IMR-90 (cell line): ENCODE data around the gene SPDYE4.

Source experiments
- BHLHE40 ChIP-seq: fragments of 150-350 bp; IDR thresholded peaks from 2 replicates; pipeline ENCODE4 v1.6.1; 2016; ENCODE audit warnings: mild to moderate bottlenecking, low read depth, low read length
- CEBPB ChIP-seq: IDR thresholded peaks from 2 replicates; pipeline ENCODE4 v1.6.1; 2012; ENCODE audit warnings: low read depth, low read length, improper control_type of control experiment
- CHD1 ChIP-seq: IDR thresholded peaks from 2 replicates; pipeline ENCODE4 v1.6.1; 2012; ENCODE audit warnings: low read depth, low read length, improper control_type of control experiment
- CTCF ChIP-seq: conservative IDR thresholded peaks from 2 replicates; pipeline ENCODE4 v1.5.1; 2012; ENCODE audit warnings: mild to moderate bottlenecking, low read depth, low read length, improper control_type of control experiment
- ELK1 ChIP-seq: fragments of 150-350 bp; IDR thresholded peaks from 2 replicates; pipeline ENCODE4 v1.6.1; 2016; ENCODE audit warnings: low read depth, mild to moderate bottlenecking, low read length, moderate library complexity, borderline replicate concordance
- MAFK ChIP-seq: IDR thresholded peaks from 2 replicates; pipeline ENCODE4 v1.6.1; 2012; ENCODE audit warnings: low read depth, low read length, improper control_type of control experiment
- MAZ ChIP-seq: IDR thresholded peaks from 2 replicates; pipeline ENCODE4 v1.6.1; 2012; ENCODE audit warnings: low read depth, mild to moderate bottlenecking, low read length, improper control_type of control experiment, moderate library complexity, borderline replicate concordance
- NFE2L2 ChIP-seq: fragments of 150-350 bp; IDR thresholded peaks from 2 replicates; pipeline ENCODE4 v1.6.1; 2016; ENCODE audit warnings: low read depth, mild to moderate bottlenecking, low read length
- POLR2A ChIP-seq: IDR thresholded peaks from 2 replicates; pipeline ENCODE4 v1.6.1; 2012; ENCODE audit warnings: mild to moderate bottlenecking, low read depth, low read length
- RAD21 ChIP-seq: IDR thresholded peaks from 2 replicates; pipeline ENCODE4 v1.6.1; 2012; ENCODE audit warnings: low read length, improper control_type of control experiment
- RCOR1 ChIP-seq: IDR thresholded peaks from 2 replicates; pipeline ENCODE4 v1.6.1; 2012; ENCODE audit warnings: mild to moderate bottlenecking, low read length, improper control_type of control experiment; ENCODE audit not compliant: insufficient replicate concordance
- RFX5 ChIP-seq: IDR thresholded peaks from 2 replicates; pipeline ENCODE4 v1.8.0; 2012; ENCODE audit warnings: low read depth, mild to moderate bottlenecking, low read length, moderate library complexity
- SMC3 ChIP-seq: fragments of 150-350 bp; IDR thresholded peaks from 2 replicates; pipeline ENCODE4 v1.6.1; 2016; ENCODE audit warnings: low read depth, mild to moderate bottlenecking, antibody characterized with exemption, low read length, moderate library complexity
- TF ChIP-seq, protein P1 (sequence below): fragments of 150-350 bp; IDR thresholded peaks from 2 replicates; pipeline ENCODE4 v1.6.1; 2017; ENCODE audit warnings: mild to moderate bottlenecking, antibody characterized with exemption, low read length, low read depth

DNA sequence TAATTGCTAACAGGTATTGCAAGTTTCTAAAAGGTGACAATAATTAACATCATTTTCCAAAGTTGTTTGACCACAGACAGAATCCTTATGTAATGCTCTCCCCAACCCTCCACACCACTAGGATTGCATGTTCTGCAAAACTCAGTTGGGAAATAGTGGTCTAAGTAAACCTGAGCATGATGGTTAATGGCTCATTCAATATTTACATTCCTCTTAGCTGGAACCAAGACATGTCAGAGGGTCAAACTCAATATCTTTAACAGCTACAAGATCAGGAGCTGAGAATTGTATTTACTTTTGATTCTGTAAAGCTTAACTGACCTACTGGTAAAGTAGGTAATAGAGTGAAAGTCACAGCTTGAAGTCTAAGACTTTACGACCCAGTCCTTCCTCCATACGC, 30.7 kb upstream of the SPDYE4 start:
- TF ChIP-seq CTCF, result no peak
- no peak for TF ChIP-seq POLR2A
- no peak for TF ChIP-seq RAD21
- TF ChIP-seq NFE2L2, result no peak
- no peak for TF ChIP-seq RFX5
- no peak for TF ChIP-seq BHLHE40
- TF ChIP-seq, protein P1, sequence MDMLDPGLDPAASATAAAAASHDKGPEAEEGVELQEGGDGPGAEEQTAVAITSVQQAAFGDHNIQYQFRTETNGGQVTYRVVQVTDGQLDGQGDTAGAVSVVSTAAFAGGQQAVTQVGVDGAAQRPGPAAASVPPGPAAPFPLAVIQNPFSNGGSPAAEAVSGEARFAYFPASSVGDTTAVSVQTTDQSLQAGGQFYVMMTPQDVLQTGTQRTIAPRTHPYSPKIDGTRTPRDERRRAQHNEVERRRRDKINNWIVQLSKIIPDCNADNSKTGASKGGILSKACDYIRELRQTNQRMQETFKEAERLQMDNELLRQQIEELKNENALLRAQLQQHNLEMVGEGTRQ, result no peak
- TF ChIP-seq SMC3, result no peak
- TF ChIP-seq ELK1, result no peak
- TF ChIP-seq MAZ, result no peak
- no peak for TF ChIP-seq RCOR1
- no peak for TF ChIP-seq MAFK
- TF ChIP-seq CEBPB, result no peak
- TF ChIP-seq CHD1, result no peak
